OCI-LY1 (cell line): Measurements from ENCODE around the gene CHAF1A.

ENCODE experiments used
- EZH2 ChIP-seq: fragments of 200-600 bp; sonication (generic), shearing (Covaris generic); IDR thresholded peaks from 2 replicates; pipeline ENCODE4 v1.8.0; 2017; ENCODE audit warnings: borderline replicate concordance, mixed run types, mild to moderate bottlenecking, antibody characterized with exemption, low read length, moderate library complexity, mixed read lengths
- TF ChIP-seq, protein P1 (sequence below): fragments of 200-600 bp; sonication (generic), shearing (Covaris generic); IDR thresholded peaks from 2 replicates; pipeline ENCODE4 v1.5.1; 2017; ENCODE audit warnings: mild to moderate bottlenecking, antibody characterized with exemption, low read length, moderate library complexity, mixed read lengths

- TF ChIP-seq, protein P1, sequence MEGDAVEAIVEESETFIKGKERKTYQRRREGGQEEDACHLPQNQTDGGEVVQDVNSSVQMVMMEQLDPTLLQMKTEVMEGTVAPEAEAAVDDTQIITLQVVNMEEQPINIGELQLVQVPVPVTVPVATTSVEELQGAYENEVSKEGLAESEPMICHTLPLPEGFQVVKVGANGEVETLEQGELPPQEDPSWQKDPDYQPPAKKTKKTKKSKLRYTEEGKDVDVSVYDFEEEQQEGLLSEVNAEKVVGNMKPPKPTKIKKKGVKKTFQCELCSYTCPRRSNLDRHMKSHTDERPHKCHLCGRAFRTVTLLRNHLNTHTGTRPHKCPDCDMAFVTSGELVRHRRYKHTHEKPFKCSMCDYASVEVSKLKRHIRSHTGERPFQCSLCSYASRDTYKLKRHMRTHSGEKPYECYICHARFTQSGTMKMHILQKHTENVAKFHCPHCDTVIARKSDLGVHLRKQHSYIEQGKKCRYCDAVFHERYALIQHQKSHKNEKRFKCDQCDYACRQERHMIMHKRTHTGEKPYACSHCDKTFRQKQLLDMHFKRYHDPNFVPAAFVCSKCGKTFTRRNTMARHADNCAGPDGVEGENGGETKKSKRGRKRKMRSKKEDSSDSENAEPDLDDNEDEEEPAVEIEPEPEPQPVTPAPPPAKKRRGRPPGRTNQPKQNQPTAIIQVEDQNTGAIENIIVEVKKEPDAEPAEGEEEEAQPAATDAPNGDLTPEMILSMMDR, result no peak
- TF ChIP-seq EZH2, result no peak
Observed at GRCh38 chr19:4360081-4360569, 42.3 kb upstream of the CHAF1A start.
